Endothelial cell of umbilical vein (primary cell): ENCODE results near the gene PROZ. TPM values are rescaled to one million over a fixed set of nuclear protein-coding genes. Genes with fewer than 3 reads are reported as not detected.

Experiments
- BruUV-seq: library from RNA; stranded (reverse); fragments of 400-500 nt; replicated peaks from 2 replicates; lab custom pipeline; 2021; lab: Mats Ljungman, UMichigan
- CTCF ChIA-PET: fragments of 300-600, 350-600 bp; sonication (Branson Sonifier 250); formaldehyde crosslinking; loops from one replicate; lab custom pipeline; 2021; ENCODE audit warnings: antibody characterized with exemption, inconsistent platforms; lab: Charles Lee
- POLR2A ChIA-PET: fragments of 300-600, 350-600 bp; sonication (Branson Sonifier 250); formaldehyde crosslinking; loops from one replicate; lab custom pipeline; 2021; ENCODE audit warnings: antibody characterized with exemption, inconsistent platforms; lab: Charles Lee
- DNase-seq: peaks from one replicate; pipeline ENCODE4 v3.0.0-alpha.2; 2011; ENCODE audit warnings: low read depth, low spot score
- FAIRE-seq: peaks from 2 replicates; lab custom pipeline; 2011; peaks lifted over from hg19 to GRCh38; lab: Jason Lieb, UNC
- H2AFZ ChIP-seq: 2 replicates; pipeline ENCODE4 v1.6.0; 2012; ENCODE audit warnings: low read depth, low read length, control low read depth, inconsistent platforms
- H3K27ac ChIP-seq: 2 replicates; pipeline ENCODE4 v1.5.1; 2011; ENCODE audit warnings: low read depth, mild to moderate bottlenecking, control low read depth, low read length, moderate library complexity; ENCODE audit not compliant: insufficient read depth
- H3K27me3 ChIP-seq, 2 experiments: 2 replicates each; pipeline versions ENCODE4 v1.6.0 to v1.6.1; 2011; ENCODE audit warnings: low read length in 2 of 2, mixed read lengths in 1 of 2; ENCODE audit not compliant: control insufficient read depth in 2 of 2, insufficient read depth in 2 of 2
- H3K36me3 ChIP-seq, 2 experiments: 2 replicates in 1 of 2; 3 replicates in 1 of 2; pipeline ENCODE4 v1.5.1; 2011; ENCODE audit warnings: low read length in 2 of 2, mild to moderate bottlenecking in 1 of 2, moderate library complexity in 1 of 2; ENCODE audit not compliant: control insufficient read depth in 2 of 2, insufficient read depth in 2 of 2; ENCODE audit errors: extremely low read depth in 1 of 2
- H3K4me1 ChIP-seq: 3 replicates; pipeline ENCODE4 v1.5.1; 2011; ENCODE audit warnings: mild to moderate bottlenecking, low read length; ENCODE audit not compliant: control insufficient read depth, insufficient read depth; ENCODE audit errors: extremely low read depth
- H3K4me2 ChIP-seq: 2 replicates; pipeline ENCODE4 v1.6.1; 2011; ENCODE audit warnings: low read length, control low read depth, mixed read lengths; ENCODE audit not compliant: insufficient read depth
- H3K4me3 ChIP-seq, 3 experiments: fragments of 200-600 bp in 1 of 3; sonication (generic), shearing (Covaris generic) in 1 of 3; replicated peaks in 1 of 3; 2 replicates each; pipeline ENCODE4 v1.5.1; 2011 to 2016; ENCODE audit warnings: control low read depth in 3 of 3, low read length in 3 of 3, mild to moderate bottlenecking in 2 of 3, inconsistent platforms in 1 of 3, low read depth in 1 of 3, moderate library complexity in 1 of 3; ENCODE audit not compliant: insufficient read depth in 1 of 3
- H3K79me2 ChIP-seq: 2 replicates; pipeline ENCODE4 v1.6.0; 2012; ENCODE audit warnings: low read length, inconsistent platforms; ENCODE audit not compliant: control insufficient read depth, insufficient read depth
- H3K9ac ChIP-seq: replicated peaks from 2 replicates; pipeline ENCODE3; 2011; ENCODE audit warnings: low read length, control low read depth; ENCODE audit not compliant: insufficient read depth; ENCODE audit errors: extremely low read depth
- H3K9me1 ChIP-seq: replicated peaks from 3 replicates; pipeline ENCODE4 v1.6.0; 2011; ENCODE audit warnings: mild to moderate bottlenecking, low read length; ENCODE audit not compliant: control insufficient read depth, insufficient read depth; ENCODE audit errors: extremely low read depth
- H3K9me3 ChIP-seq: replicated peaks from 2 replicates; pipeline ENCODE4 v1.5.1; 2012; ENCODE audit warnings: low read length, inconsistent platforms; ENCODE audit not compliant: control insufficient read depth, insufficient read depth
- H4K20me1 ChIP-seq: replicated peaks from 2 replicates; pipeline ENCODE3; 2011; ENCODE audit warnings: mild to moderate bottlenecking, low read length; ENCODE audit not compliant: control insufficient read depth, insufficient read depth; ENCODE audit errors: extremely low read depth
- EZH2 ChIP-seq: IDR thresholded peaks from 2 replicates; pipeline ENCODE4 v1.6.1; 2012; ENCODE audit warnings: borderline replicate concordance, low read depth, mild to moderate bottlenecking, moderate library complexity, low read length, inconsistent platforms; ENCODE audit not compliant: severe bottlenecking
- FOS ChIP-seq: IDR thresholded peaks from 2 replicates; pipeline ENCODE4 v1.6.1; 2011; ENCODE audit warnings: mild to moderate bottlenecking, low read length, moderate library complexity, borderline replicate concordance; ENCODE audit not compliant: insufficient read depth
- GATA2 ChIP-seq: IDR thresholded peaks from 2 replicates; pipeline ENCODE4 v1.7.0; 2011; ENCODE audit warnings: low read depth, mild to moderate bottlenecking, moderate library complexity, mixed read lengths, low read length; ENCODE audit not compliant: insufficient read length, insufficient read depth
- JUN ChIP-seq: IDR thresholded peaks from 2 replicates; pipeline ENCODE4 v1.6.1; 2011; ENCODE audit warnings: borderline replicate concordance, low read depth; ENCODE audit not compliant: insufficient read length, insufficient read depth
- MYC ChIP-seq: IDR thresholded peaks from one replicate; pipeline ENCODE4 v1.6.1; 2011; ENCODE audit warnings: mild to moderate bottlenecking, low read depth, low read length
- POLR2A ChIP-seq: IDR thresholded peaks from 2 replicates; pipeline ENCODE4 v1.6.1; 2012; ENCODE audit warnings: low read depth, mild to moderate bottlenecking, control low read depth, low read length
- POLR2AphosphoS5 ChIP-seq: IDR thresholded peaks from 2 replicates; pipeline ENCODE4 v1.6.1; 2012; ENCODE audit warnings: low read depth, mild to moderate bottlenecking, control low read depth, low read length, moderate library complexity; ENCODE audit not compliant: insufficient read depth
- dilution Hi-C: fragments of 300-500 bp; cut with MboI; formaldehyde crosslinking; loops from one replicate; pipeline ENCODE4 v1.15.0; 2019; ENCODE audit warnings: low sequenced_read_pairs; ENCODE audit not compliant: extremely low pct_ligation_motif_present
- intact Hi-C: fragments of 100-400 bp; cut with micrococcal nuclease; formaldehyde crosslinking; loops from one replicate; pipeline ENCODE4 v1.10.0; 2022
- polyA plus RNA-seq, 4 experiments: library from polyadenylated mRNA; depleted of rRNA in 3 of 4; stranded (reverse) in 3 of 4; unstranded in 1 of 4; fragments of >200 nt; gene quantifications; 2 replicates each; pipeline versions ENCODE4 v1.2.1 to v1.2.3, GENCODE V29; 2011 to 2012; ENCODE audit warnings: missing spikeins in 1 of 4
- total RNA-seq: library from RNA; stranded (reverse); gene quantifications from 2 replicates; pipeline ENCODE4 v1.2.3, GENCODE V29; 2021
- TF ChIP-seq, protein P1 (sequence below), 2 donors: IDR thresholded peaks; 1 replicate in 1 of 2; 2 replicates in 1 of 2; pipeline ENCODE4 v1.5.1; 2011; ENCODE audit warnings: low read length in 2 of 2, mild to moderate bottlenecking in 2 of 2, moderate library complexity in 2 of 2, control low read depth in 1 of 2, inconsistent platforms in 1 of 2, low read depth in 1 of 2; ENCODE audit not compliant: insufficient read depth in 1 of 2; ENCODE audit errors: extremely low read depth in 1 of 2
- TF ChIP-seq, protein P2 (sequence below): IDR thresholded peaks from 2 replicates; pipeline ENCODE4 v1.6.1; 2011; ENCODE audit not compliant: insufficient read depth, insufficient read length

The PROZ gene
- total and polyA plus RNA-seq, 2 donors (not counting 3 experiments of a cell fraction or from before 2014, with no cell fraction given), result not detected

DNA sequence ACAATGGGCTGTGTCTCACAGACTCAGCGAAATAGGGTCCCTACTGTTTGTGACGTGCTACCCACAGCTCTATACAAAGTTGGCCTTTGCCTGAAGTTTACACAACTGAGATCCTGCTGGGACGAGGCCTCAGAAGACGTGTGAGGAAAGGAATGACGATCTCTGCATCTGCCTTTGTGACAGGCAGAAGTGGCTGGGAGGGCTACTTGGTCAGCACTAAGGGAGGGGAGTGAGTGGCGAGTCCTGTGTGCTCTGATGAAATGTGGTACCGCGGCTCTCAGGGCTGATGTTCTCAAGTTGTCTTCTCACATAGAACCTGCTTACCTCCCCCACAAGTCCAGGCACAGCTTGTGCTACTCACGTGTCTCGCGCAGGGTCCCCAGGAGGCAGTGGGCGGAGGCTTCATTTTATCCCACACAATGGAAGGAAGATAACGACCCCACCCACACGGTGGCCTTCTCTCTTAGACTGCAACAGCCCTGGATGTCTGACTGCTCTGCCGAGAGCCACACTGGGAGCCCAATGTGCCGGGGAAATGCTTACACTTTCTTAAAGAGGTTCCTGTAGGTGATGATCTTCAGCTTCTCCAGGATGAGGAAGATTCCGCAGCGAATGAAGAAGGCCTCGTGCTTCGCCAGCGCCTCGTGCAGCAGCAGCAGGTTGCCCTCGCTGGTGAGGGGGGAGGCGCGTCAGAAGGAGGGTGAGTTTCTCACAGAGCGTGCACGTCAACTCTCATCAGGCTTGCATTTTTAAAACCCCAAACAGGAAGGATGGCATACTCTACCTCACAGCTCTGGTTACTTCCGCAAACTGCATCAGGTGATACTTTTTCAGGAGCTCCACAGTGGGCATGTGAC lies 21.2 kb downstream of the PROZ start:
- Histone ChIP-seq H3K4me1 (peaks cover 26% of the 10 kb centered on the region), H3K79me2 (no peaks in the 10 kb centered on the region), H4K20me1 (no peaks in the 10 kb centered on the region), H3K9me1 (no peaks in the 10 kb centered on the region), H3K9ac (no peak overlapping the region), H3K9me3 (no peaks in the 10 kb centered on the region), H3K27me3 (no peaks in the 10 kb centered on the region), H3K27ac (no peak overlapping the region), H3K36me3 (peaks cover 16 to 23% of the 10 kb centered on the region in 2 experiments), H3K4me3 (no peak overlapping the region), H3K4me2 (no peak overlapping the region), H2AFZ (no peak overlapping the region)
- ChIA-PET POLR2A (no interaction called here), CTCF (interaction anchor here (0.9 to 2.3 kb wide), 4 partner anchors 7 to 27 kb away, joined by 3 to 9 read pairs (median 6); no protein-coding TSS in a partner anchor)
- intact Hi-C loops (no loop called here), dilution Hi-C loops (no loop called here)
- BruUV-seq, result no TSS peak
- FAIRE-seq (no peak), DNase-seq (no peak)
- TF ChIP-seq, protein P1, sequence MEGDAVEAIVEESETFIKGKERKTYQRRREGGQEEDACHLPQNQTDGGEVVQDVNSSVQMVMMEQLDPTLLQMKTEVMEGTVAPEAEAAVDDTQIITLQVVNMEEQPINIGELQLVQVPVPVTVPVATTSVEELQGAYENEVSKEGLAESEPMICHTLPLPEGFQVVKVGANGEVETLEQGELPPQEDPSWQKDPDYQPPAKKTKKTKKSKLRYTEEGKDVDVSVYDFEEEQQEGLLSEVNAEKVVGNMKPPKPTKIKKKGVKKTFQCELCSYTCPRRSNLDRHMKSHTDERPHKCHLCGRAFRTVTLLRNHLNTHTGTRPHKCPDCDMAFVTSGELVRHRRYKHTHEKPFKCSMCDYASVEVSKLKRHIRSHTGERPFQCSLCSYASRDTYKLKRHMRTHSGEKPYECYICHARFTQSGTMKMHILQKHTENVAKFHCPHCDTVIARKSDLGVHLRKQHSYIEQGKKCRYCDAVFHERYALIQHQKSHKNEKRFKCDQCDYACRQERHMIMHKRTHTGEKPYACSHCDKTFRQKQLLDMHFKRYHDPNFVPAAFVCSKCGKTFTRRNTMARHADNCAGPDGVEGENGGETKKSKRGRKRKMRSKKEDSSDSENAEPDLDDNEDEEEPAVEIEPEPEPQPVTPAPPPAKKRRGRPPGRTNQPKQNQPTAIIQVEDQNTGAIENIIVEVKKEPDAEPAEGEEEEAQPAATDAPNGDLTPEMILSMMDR (IDR thresholded peaks at IDR 0.05; ENCODE audit: extremely low read depth in 1 of 2, insufficient read depth in 1 of 2, low read depth in 1 of 2, low read length in 2 of 2), result no peak
- TF ChIP-seq MYC (no peak), POLR2A (no peak), POLR2AphosphoS5 (no peak), GATA2 (no peak), FOS (no peak), EZH2 (no peak), JUN (no peak)
- TF ChIP-seq, protein P2, sequence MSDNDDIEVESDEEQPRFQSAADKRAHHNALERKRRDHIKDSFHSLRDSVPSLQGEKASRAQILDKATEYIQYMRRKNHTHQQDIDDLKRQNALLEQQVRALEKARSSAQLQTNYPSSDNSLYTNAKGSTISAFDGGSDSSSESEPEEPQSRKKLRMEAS, result no peak
